Breast epithelium (tissue), 3 donors: ENCODE data around the gene ARMH4.

Experiments used
- CTCF ChIP-seq, 3 donors: fragments of 450-650 bp; IDR thresholded peaks; one replicate each; pipeline ENCODE4 v1.5.1; 2016 to 2017; ENCODE audit warnings: antibody characterized with exemption in 3 of 3, mild to moderate bottlenecking in 3 of 3, moderate library complexity in 3 of 3
- POLR2A ChIP-seq: fragments of 450-650 bp; IDR thresholded peaks from one replicate; pipeline ENCODE4 v1.6.1; 2016; ENCODE audit warnings: antibody characterized with exemption, mild to moderate bottlenecking, moderate library complexity

GRCh38 chr14:58059126-58059525 is 92.9 kb downstream of the ARMH4 start:
- TF ChIP-seq POLR2A (no peak), CTCF (IDR thresholded peaks at IDR 0.05) (no peak)
